GM12878 (cell line): ENCODE data around the gene FCER2. TPM values are rescaled to one million over a fixed set of nuclear protein-coding genes. Genes with fewer than 3 reads are reported as not detected.

Experiments
- ATAC-seq: fragments of 200-7000 bp; cut with Tn5 transposase; 3 replicates; pipeline ENCODE4 v1.9.1; 2020; ENCODE audit warnings: mild to moderate bottlenecking, moderate library complexity
- BruUV-seq: library from RNA; stranded (reverse); fragments of 400-500 nt; replicated peaks from 2 replicates; lab custom pipeline; 2021; lab: Mats Ljungman, UMichigan
- CTCF ChIA-PET: fragments of 300-600 bp; sonication (Branson Sonifier 250); formaldehyde crosslinking; extraction: SDS; loops from one replicate; lab custom pipeline; 2021; ENCODE audit warnings: inconsistent platforms; lab: Yijun Ruan, JAX
- POLR2A ChIA-PET: fragments of 350-600 bp; formaldehyde crosslinking; extraction: SDS; loops from one replicate; lab custom pipeline; 2021; ENCODE audit warnings: inconsistent platforms; lab: Charles Lee
- RAD21 ChIA-PET: fragments of 300-600 bp; sonication (Branson Sonifier 250); formaldehyde crosslinking; loops from one replicate; lab custom pipeline; 2023; ENCODE audit warnings: antibody characterized with exemption; ENCODE audit not compliant: unreplicated experiment; lab: Charles Lee
- SMC1A ChIA-PET: fragments of 300-600 bp; sonication (Branson Sonifier 250); formaldehyde crosslinking; loops from one replicate; lab custom pipeline; 2023; ENCODE audit not compliant: unreplicated experiment, uncharacterized antibody; lab: Charles Lee
- DNase-seq: peaks from one replicate; pipeline ENCODE4 v3.0.0-alpha.2; 2011; ENCODE audit warnings: low read depth, low spot score
- FAIRE-seq: peaks from 3 replicates; lab custom pipeline; 2011; peaks lifted over from hg19 to GRCh38; lab: Jason Lieb, UNC
- H2AFZ ChIP-seq: 2 replicates; pipeline ENCODE4 v1.6.0; 2011; ENCODE audit warnings: low read depth, low read length, control low read depth; ENCODE audit not compliant: control insufficient read depth
- H3K27ac ChIP-seq: 2 replicates; pipeline ENCODE4 v1.5.1; 2011; ENCODE audit warnings: control low read depth; ENCODE audit not compliant: control insufficient read depth, insufficient read depth
- H3K27me3 ChIP-seq, 2 experiments: replicated peaks in 1 of 2; 2 replicates each; pipeline versions ENCODE4 v1.6.0 to v1.6.1; 2011; ENCODE audit warnings: low read length in 1 of 2; ENCODE audit not compliant: control insufficient read depth in 2 of 2, insufficient read depth in 2 of 2
- H3K36me3 ChIP-seq, 2 experiments: 2 replicates each; pipeline ENCODE4 v1.5.1; 2011; ENCODE audit warnings: low read length in 1 of 2; ENCODE audit not compliant: control insufficient read depth in 2 of 2, insufficient read depth in 2 of 2
- H3K4me1 ChIP-seq: 2 replicates; pipeline ENCODE4 v1.6.1; 2011; ENCODE audit warnings: mild to moderate bottlenecking, low read length, moderate library complexity, mixed read lengths; ENCODE audit not compliant: control insufficient read depth, insufficient read depth
- H3K4me2 ChIP-seq: 2 replicates; pipeline ENCODE4 v1.6.0; 2011; ENCODE audit warnings: control low read depth; ENCODE audit not compliant: control insufficient read depth, insufficient read depth
- H3K4me3 ChIP-seq: fragments of 200-600 bp; sonication (generic); 2 replicates; pipeline ENCODE4 v1.5.1; 2016
- H3K79me2 ChIP-seq: 2 replicates; pipeline ENCODE4 v1.6.0; 2011; ENCODE audit warnings: low read length; ENCODE audit not compliant: control insufficient read depth, insufficient read depth
- H3K9ac ChIP-seq: 2 replicates; pipeline ENCODE4 v1.8.0; 2011; ENCODE audit warnings: low read length, control low read depth, mixed read lengths; ENCODE audit not compliant: control insufficient read depth, insufficient read depth
- H3K9me3 ChIP-seq: replicated peaks from 3 replicates; pipeline ENCODE4 v1.5.1; 2011; ENCODE audit warnings: mild to moderate bottlenecking, low read length; ENCODE audit not compliant: control insufficient read depth, insufficient read depth
- H4K20me1 ChIP-seq: 2 replicates; pipeline ENCODE4 v1.6.0; 2011; ENCODE audit not compliant: control insufficient read depth, insufficient read depth
- POLR2AphosphoS5 ChIP-seq: IDR thresholded peaks from 2 replicates; pipeline ENCODE4 v1.6.1; 2011; ENCODE audit warnings: mild to moderate bottlenecking, low read length, inconsistent platforms
- SIX5 ChIP-seq: IDR thresholded peaks from 2 replicates; pipeline ENCODE4 v1.6.1; 2011; ENCODE audit warnings: mild to moderate bottlenecking, low read depth, low read length, moderate library complexity; ENCODE audit not compliant: severe bottlenecking
- TCF12 ChIP-seq: IDR thresholded peaks from 2 replicates; pipeline ENCODE4 v1.6.1; 2011; ENCODE audit warnings: low read depth, mild to moderate bottlenecking, low read length
- WGBS: methylation state at CpG from one replicate; pipeline ENCODE4 v1.1.6; 2016; ENCODE audit warnings: low lambda C conversion rate; ENCODE audit not compliant: insufficient replicate concordance, insufficient coverage; ENCODE audit errors: missing lambda C conversion rate; 5-methylcytosine and 5-hydroxymethylcytosine counted together
- in situ Hi-C: fragments of 300-500 bp; cut with MboI; formaldehyde crosslinking; loops from 9 replicates; pipeline ENCODE4 v1.14.3; 2018; ENCODE audit warnings: mixed read lengths
- intact Hi-C: fragments of 100-400 bp; cut with micrococcal nuclease; formaldehyde crosslinking; loops from one replicate; pipeline ENCODE4 v1.14.2; 2022; ENCODE audit not compliant: unreplicated experiment
- polyA plus RNA-seq, 11 experiments: library from polyadenylated mRNA; depleted of rRNA in 4 of 11; unstranded in 6 of 11; stranded (reverse) in 5 of 11; fragments of >200 nt; fragmentation: Nextera tagmentation in 4 of 11; fragmentation: Illumina TruSeq in 1 of 11; extraction: Ambion mirVana in 4 of 11; extraction: Trizol in 1 of 11; gene quantifications; 1 replicate in 1 of 11; 2 replicates in 10 of 11; pipeline versions ENCODE4 v1.2.1 to v1.2.3, GENCODE V29; 2011 to 2016; ENCODE audit warnings: inconsistent platforms in 2 of 11, missing spikeins in 2 of 11, low read depth in 1 of 11
- total RNA-seq, 4 experiments: library from RNA; depleted of rRNA in 3 of 4; stranded (reverse); fragments of >200 nt in 3 of 4; fragmentation: Illumina TruSeq in 1 of 4; extraction: Trizol in 1 of 4; gene quantifications; 2 replicates each; pipeline versions ENCODE4 v1.2.1 to v1.2.3, GENCODE V29; 2013 to 2021
- TF ChIP-seq, protein P1 (sequence below), 3 experiments: IDR thresholded peaks in 2 of 3; conservative IDR thresholded peaks in 1 of 3; 2 replicates each; pipeline ENCODE4 v1.5.1; 2011; ENCODE audit warnings: low read depth in 3 of 3, low read length in 3 of 3, mild to moderate bottlenecking in 3 of 3, control low read depth in 2 of 3, moderate library complexity in 2 of 3, inconsistent platforms in 1 of 3, mixed read lengths in 1 of 3; ENCODE audit not compliant: control insufficient read depth in 2 of 3, insufficient read depth in 1 of 3; ENCODE audit errors: extremely low read depth in 1 of 3
- TF ChIP-seq, protein P2 (sequence below): IDR thresholded peaks from 2 replicates; pipeline ENCODE4 v1.6.1; 2011; ENCODE audit warnings: low read depth, mild to moderate bottlenecking, low read length, moderate library complexity, borderline replicate concordance; ENCODE audit errors: extremely low read depth

The FCER2 gene
- total and polyA plus RNA-seq, 10 of the 15 experiments (the other 5 are each of a cell fraction or from before 2014, with no cell fraction given): 44.0 to 424 (median 241) TPM

DNA sequence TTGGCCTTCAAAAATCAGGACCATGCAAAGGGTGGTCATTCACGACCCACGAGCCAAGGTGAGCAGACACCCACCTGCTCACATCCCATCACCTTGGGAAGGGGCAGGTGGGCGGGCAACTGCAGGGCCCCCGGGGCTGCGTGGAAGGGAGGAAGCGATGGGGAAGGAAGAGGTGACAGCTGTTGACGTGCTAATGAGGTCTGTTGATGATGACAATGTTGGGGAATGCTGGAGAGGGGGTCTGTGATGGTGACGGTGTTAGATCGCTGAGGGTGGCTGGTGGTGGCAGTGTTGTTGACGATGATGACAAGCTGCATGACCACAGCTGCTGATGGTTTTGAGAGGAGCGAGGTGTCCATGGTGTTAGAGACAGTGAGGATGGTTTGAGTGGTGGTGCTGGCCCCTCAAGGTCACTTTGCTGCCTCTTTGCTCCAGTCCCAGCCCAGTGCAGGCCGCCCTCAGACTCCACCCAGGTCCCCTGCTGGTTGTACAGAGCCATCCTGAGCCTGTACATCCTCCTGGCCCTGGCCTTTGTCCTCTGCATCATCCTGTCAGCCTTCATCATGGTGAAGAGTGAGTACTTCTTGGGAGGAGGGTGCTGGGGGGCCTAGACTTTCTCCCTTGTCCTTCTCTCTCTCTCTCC lies 24.1 kb downstream of the FCER2 start:
- Histone ChIP-seq H3K9me3 (no peaks in the 10 kb centered on the region; the same call in 2 of the 3 replicates), H3K4me3 (no peak overlapping the region), H3K79me2 (peaks cover 21% of the 10 kb centered on the region), H3K9ac (no peak overlapping the region), H3K4me1 (peaks cover 44% of the 10 kb centered on the region), H4K20me1 (no peaks in the 10 kb centered on the region), H3K27ac (no peak overlapping the region), H3K36me3 (peaks cover 0 to 3% of the 10 kb centered on the region in 2 experiments; a peak in 2 of 4 replicates)
- CTCF ChIA-PET: interaction anchor here (0.5 to 3.6 kb wide), 6 partner anchors 109 to 128 kb away, joined by 3 to 20 read pairs (median 6); no protein-coding TSS in a partner anchor
- POLR2A ChIA-PET: no interaction called here
- no peak for ATAC-seq
- RAD21 ChIA-PET: interaction anchor here (0.9 kb wide), 1 partner anchor 73 kb away, joined by 3 read pairs; no protein-coding TSS in a partner anchor
- DNase-seq: no peak
- WGBS: 14% methylated on average over 12 of the region's 12 CpGs
- intact Hi-C loops (loop anchor here (10.0 kb wide), 1 partner anchor 293 kb away; no protein-coding TSS in a partner anchor), in situ Hi-C loops (no loop called here)
- SMC1A ChIA-PET: interaction anchor here (0.6 to 2.9 kb wide), 4 partner anchors 20 to 123 kb away, joined by 3 to 12 read pairs (median 7); no protein-coding TSS in a partner anchor
- no peak for TF ChIP-seq POLR2AphosphoS5
- TF ChIP-seq, protein P1, sequence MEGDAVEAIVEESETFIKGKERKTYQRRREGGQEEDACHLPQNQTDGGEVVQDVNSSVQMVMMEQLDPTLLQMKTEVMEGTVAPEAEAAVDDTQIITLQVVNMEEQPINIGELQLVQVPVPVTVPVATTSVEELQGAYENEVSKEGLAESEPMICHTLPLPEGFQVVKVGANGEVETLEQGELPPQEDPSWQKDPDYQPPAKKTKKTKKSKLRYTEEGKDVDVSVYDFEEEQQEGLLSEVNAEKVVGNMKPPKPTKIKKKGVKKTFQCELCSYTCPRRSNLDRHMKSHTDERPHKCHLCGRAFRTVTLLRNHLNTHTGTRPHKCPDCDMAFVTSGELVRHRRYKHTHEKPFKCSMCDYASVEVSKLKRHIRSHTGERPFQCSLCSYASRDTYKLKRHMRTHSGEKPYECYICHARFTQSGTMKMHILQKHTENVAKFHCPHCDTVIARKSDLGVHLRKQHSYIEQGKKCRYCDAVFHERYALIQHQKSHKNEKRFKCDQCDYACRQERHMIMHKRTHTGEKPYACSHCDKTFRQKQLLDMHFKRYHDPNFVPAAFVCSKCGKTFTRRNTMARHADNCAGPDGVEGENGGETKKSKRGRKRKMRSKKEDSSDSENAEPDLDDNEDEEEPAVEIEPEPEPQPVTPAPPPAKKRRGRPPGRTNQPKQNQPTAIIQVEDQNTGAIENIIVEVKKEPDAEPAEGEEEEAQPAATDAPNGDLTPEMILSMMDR (IDR thresholded peaks at IDR 0.05 in 2 of 3, conservative IDR thresholded peaks at IDR 0.05 in 1 of 3; ENCODE audit: control insufficient read depth in 2 of 3, extremely low read depth in 1 of 3, insufficient read depth in 1 of 3, low read depth in 3 of 3, low read length in 3 of 3): 0 out of 6 replicates have a peak, but pooled peaks of 1 of the 3 experiments have one; percentile 8
- no peak for TF ChIP-seq TCF12
- no peak for TF ChIP-seq SIX5
- TF ChIP-seq, protein P2, sequence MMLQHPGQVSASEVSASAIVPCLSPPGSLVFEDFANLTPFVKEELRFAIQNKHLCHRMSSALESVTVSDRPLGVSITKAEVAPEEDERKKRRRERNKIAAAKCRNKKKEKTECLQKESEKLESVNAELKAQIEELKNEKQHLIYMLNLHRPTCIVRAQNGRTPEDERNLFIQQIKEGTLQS: no peak
- TF ChIP-seq, all 136 proteins: peak for 1
- peaks cover 0 to under 1% of the 10 kb centered on the region in 2 experiments; a peak in 3 of 4 replicates for H3K27me3 ChIP-seq
- FAIRE-seq: no peak
- no peak overlapping the region for H2AFZ ChIP-seq
- H3K4me2 ChIP-seq: no peak overlapping the region
- BruUV-seq: no TSS peak
